Esophagus squamous epithelium (tissue), 5 donors: ENCODE results near the gene DIDO1. TPM values are rescaled to one million over a fixed set of nuclear protein-coding genes. Genes with fewer than 3 reads are reported as not detected.

ENCODE experiments used
- DNase-seq: peaks from one replicate; lab custom pipeline; 2025; lab: John Stamatoyannopoulos, UW
- H3K27ac ChIP-seq, 4 donors: fragments of 200-600 bp; sonication (generic); one replicate each; pipeline ENCODE4 v1.5.1; 2016 to 2019; ENCODE audit warnings: mild to moderate bottlenecking in 1 of 4
- H3K27me3 ChIP-seq, 4 donors: fragments of 200-600 bp; sonication (generic); 1 replicate in 3 of 4; 2 replicates in 1 of 4; pipeline versions ENCODE4 v1.5.1 to v1.6.0; 2017 to 2021; ENCODE audit warnings: antibody characterized with exemption in 1 of 4
- H3K36me3 ChIP-seq, 3 donors: fragments of 200-600 bp; sonication (generic); one replicate each; pipeline ENCODE4 v1.5.1; 2016 to 2019
- H3K4me1 ChIP-seq, 3 donors: fragments of 200-600 bp; sonication (generic); one replicate each; pipeline ENCODE4 v1.5.1; 2017 to 2019
- H3K4me3 ChIP-seq, 4 donors: fragments of 200-600 bp; sonication (generic); 1 replicate in 3 of 4; 2 replicates in 1 of 4; pipeline ENCODE4 v1.5.1; 2016 to 2019; ENCODE audit warnings: mild to moderate bottlenecking in 2 of 4, moderate library complexity in 1 of 4
- H3K9me3 ChIP-seq, 3 donors: fragments of 200-600 bp; sonication (generic); one replicate each; pipeline ENCODE4 v1.5.1; 2016 to 2019
- CTCF ChIP-seq, 6 experiments: fragments of 450-650 bp in 4 of 6; fragments of 200-600 bp in 2 of 6; sonication (generic) in 2 of 6; IDR thresholded peaks; one replicate each; pipeline ENCODE4 v1.5.1; 2016 to 2019; ENCODE audit warnings: antibody characterized with exemption in 6 of 6, mild to moderate bottlenecking in 4 of 6, moderate library complexity in 4 of 6
- POLR2A ChIP-seq, 4 donors: fragments of 450-650 bp; IDR thresholded peaks; one replicate each; pipeline ENCODE4 v1.6.1; 2017; ENCODE audit warnings: antibody characterized with exemption in 4 of 4, mild to moderate bottlenecking in 4 of 4, moderate library complexity in 3 of 4
- WGBS, 2 donors: methylation state at CpG; one replicate each; pipeline ENCODE4 v1.1.5; 2018; 5-methylcytosine and 5-hydroxymethylcytosine counted together
- intact Hi-C: fragments of 100-400 bp; cut with DNase I; formaldehyde crosslinking; loops from one replicate; pipeline ENCODE4 v1.15.0; 2022
- total RNA-seq, 4 donors: library from RNA; depleted of rRNA; stranded (reverse); fragments of >200 nt; gene quantifications; one replicate each; pipeline ENCODE4 v1.1.0, GENCODE V29; 2016
- donor health status: DM: yes; HTN: yes; CAD: no.

The DIDO1 gene
- total RNA-seq, 4 donors from 2014 or later, result 27.6 to 57.8 (median 36.7) TPM

GRCh38 chr20:62955519-62956386, 29.4 kb upstream of the DIDO1 start:
- Histone ChIP-seq H3K27ac (no peak overlapping the region), H3K4me3 (no peak overlapping the region), H3K27me3 (no peaks in the 10 kb centered on the region), H3K4me1 (peaks cover 20 to 34% (median 28%) of the 10 kb centered on the region in 3 donors), H3K9me3 (no peaks in the 10 kb centered on the region), H3K36me3 (peaks cover 0 to 6% (median 0%) of the 10 kb centered on the region in 3 donors)
- intact Hi-C loops, result no loop called here
- DNase-seq, result no peak
- no peak for TF ChIP-seq CTCF (IDR thresholded peaks at IDR 0.05)
- TF ChIP-seq POLR2A (IDR thresholded peaks at IDR 0.05), result no peak
- WGBS, 2 donors, result 57 to 84% methylated on average over 3 to 6 of the region's 23 CpGs

DNA sequence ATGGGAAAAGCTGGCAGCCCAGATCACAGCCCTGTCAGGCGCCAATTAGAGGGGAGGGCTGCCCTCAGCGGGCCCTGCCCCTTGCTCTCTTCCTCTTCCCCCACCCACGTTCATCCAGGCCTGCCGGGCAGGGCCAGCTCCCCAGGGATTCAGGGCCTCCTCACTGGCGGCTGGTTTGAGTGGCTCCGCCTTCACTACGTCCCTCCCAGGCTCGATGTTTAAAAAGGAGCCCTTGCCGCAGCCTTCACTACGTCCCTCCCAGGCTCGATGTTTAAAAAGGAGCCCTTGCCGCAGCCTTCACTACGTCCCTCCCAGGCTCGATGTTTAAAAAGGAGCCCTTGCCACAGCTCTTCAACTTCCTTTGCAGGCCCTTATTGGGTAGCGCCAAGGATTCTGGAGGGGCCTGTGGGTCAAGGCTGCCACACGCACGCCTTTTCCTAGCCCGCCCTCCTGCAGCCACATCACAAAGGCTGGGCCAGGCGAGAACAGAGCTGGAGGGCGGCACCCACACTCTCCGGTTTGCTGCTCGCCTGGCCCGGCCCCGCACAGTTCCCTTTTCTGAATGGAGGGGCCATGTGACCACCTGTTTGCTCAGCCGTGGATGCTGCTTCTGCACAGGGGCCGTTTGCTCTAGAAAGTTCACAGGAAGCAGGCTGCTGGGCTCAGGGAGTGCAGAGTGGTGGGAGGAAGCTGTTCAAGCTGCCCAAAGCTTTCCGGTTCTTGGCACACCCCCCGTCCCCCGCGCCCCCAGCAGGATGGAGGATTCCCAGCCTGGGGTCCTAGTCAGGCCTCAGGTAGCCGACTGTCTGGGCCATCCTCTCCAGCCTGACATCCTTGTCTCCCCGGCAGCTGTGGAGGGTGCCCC, 27.8 kb upstream of the DIDO1 start:
- intact Hi-C loops, result no loop called here
- Histone ChIP-seq H3K9me3 (no peaks in the 10 kb centered on the region), H3K27me3 (no peaks in the 10 kb centered on the region), H3K27ac (peak overlapping the region; percentile 67 to 96 (median 84)), H3K4me3 (peak overlapping the region in 3 of 4 donors; percentile 33 to 61 (median 37)), H3K36me3 (peaks cover 0 to 23% (median 5%) of the 10 kb centered on the region in 3 donors), H3K4me1 (peaks cover 20 to 34% (median 28%) of the 10 kb centered on the region in 3 donors)
- 1 to 6% methylated on average over 14 to 15 of the region's 32 CpGs for WGBS, 2 donors
- peak; percentile 52 for DNase-seq
- TF ChIP-seq POLR2A (IDR thresholded peaks at IDR 0.05), result peak in 1 of 4 donors; percentile 32
- no peak for TF ChIP-seq CTCF (IDR thresholded peaks at IDR 0.05)

DNA sequence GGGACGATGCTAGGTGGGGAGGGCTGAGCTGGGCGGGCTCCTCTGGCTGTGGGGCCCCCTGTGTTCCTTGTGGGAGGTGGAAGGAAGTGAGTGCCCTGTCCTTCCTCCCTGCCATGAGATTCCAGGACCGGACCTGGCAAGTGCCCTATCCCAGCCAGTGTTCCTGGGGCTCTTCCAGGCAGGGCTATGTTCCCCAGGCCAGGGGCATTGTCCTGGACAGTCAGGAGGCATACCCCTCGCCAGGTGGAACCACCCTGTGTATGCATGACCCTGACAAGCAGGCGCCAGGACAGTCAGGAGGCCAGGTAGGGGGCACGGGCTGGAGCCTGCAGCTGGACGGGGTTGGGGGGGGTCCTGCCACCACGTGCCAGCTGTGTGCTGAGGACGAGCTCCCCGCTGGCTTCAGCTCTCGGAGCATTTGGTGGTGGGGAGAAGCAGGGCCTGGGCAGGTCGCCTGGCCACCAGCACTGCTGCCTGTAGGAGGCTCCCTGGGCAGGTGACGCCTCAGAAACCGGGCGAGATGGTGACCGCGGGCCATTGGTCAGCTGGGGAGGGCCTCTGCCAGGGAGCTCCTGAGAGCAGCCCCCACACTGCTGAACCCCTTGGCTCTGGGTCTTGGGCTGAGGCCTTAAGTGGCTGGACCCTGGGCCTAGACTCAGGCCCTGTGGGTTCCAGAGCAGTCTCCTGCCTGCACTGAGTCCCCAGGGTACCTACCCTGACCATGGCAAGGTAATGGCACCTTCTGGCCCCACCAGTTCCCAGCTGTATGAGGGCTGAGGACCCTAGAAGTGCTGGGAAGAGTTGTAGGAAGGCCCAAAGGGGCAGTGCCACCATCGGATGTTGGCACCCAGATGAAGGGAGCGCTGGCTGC, 26.9 kb upstream of the DIDO1 start:
- Histone ChIP-seq H3K27ac (peak overlapping the region; percentile 67 to 96 (median 84)), H3K36me3 (peaks cover 0 to 31% (median 5%) of the 10 kb centered on the region in 3 donors), H3K4me1 (peaks cover 20 to 34% (median 28%) of the 10 kb centered on the region in 3 donors), H3K9me3 (no peaks in the 10 kb centered on the region), H3K4me3 (peak overlapping the region in 3 of 4 donors; percentile 33 to 61 (median 37)), H3K27me3 (no peaks in the 10 kb centered on the region)
- WGBS, 2 donors, result 60% methylated on average over 4 of the region's 19 CpGs; no CpG with 5 or more reads in 1 of the 2 donors
- TF ChIP-seq CTCF (IDR thresholded peaks at IDR 0.05), result no peak
- no peak for TF ChIP-seq POLR2A (IDR thresholded peaks at IDR 0.05)
- no peak for DNase-seq
- intact Hi-C loops, result no loop called here

DNA sequence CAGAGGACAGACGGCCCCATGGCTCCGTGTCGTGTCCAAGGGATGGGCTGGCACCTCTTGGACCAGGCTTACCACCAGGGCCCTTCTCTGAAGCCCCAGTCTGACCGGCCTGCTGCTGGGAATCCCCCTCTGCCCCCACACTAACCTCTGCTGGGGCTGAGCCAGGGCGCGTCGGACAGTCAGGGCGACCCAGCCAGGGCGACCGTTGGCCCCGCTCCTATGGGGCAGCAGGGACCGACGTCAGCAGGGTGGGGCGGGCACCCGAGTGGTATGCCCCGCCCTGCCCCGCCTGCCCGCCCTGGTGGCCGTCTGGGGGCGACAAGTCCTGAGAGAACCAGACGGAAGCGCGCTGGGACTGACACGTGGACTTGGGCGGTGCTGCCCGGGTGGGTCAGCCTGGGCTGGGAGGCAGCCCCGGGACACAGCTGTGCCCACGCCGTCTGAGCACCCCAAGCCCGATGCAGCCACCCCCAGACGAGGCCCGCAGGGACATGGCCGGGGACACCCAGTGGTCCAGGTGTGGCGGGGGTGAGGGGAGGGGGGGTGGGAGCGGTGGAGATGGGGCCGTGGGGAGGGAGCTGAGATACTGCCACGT, 26.2 kb upstream of the DIDO1 start, which contains the start of gene SLC17A9:
Gene SLC17A9 (plus strand): TSS at position 337 of the 595 bp plus-strand sequence. CDS start 122 bp downstream, at position 459.
- no peaks in the 10 kb centered on the region for H3K9me3 ChIP-seq
- peaks cover 20 to 34% (median 28%) of the 10 kb centered on the region in 3 donors for H3K4me1 ChIP-seq
- DNase-seq, result peak; percentile 22
- peak within 1 kb of the TSS; percentile 67 to 96 (median 84) for H3K27ac ChIP-seq
- peak within 1 kb of the TSS in 3 of 4 donors; percentile 33 to 61 (median 37) for H3K4me3 ChIP-seq
- peaks cover 0 to 39% (median 6%) of the 10 kb centered on the region in 3 donors for H3K36me3 ChIP-seq
- TF ChIP-seq POLR2A (IDR thresholded peaks at IDR 0.05), result peak in 1 of 4 donors; percentile 27
- TF ChIP-seq CTCF (IDR thresholded peaks at IDR 0.05), result no peak
- intact Hi-C loops, result no loop called here
- WGBS, 2 donors, result 14% methylated on average over 6 of the region's 37 CpGs; no CpG with 5 or more reads in 1 of the 2 donors
- no peaks in the 10 kb centered on the region for H3K27me3 ChIP-seq
